Heart left ventricle (tissue), 13 donors: ENCODE results near the gene EFNA5.

ENCODE experiments used
- POLR2A ChIP-seq, 2 donors: fragments of 450-650 bp; IDR thresholded peaks; one replicate each; pipeline ENCODE4 v1.6.1; 2017; ENCODE audit warnings: antibody characterized with exemption in 2 of 2, mild to moderate bottlenecking in 2 of 2, moderate library complexity in 2 of 2
- TF ChIP-seq, protein P1 (sequence below), 12 donors: fragments of 200-600 bp; sonication (generic) in 4 of 12; IDR thresholded peaks; one replicate each; pipeline versions ENCODE4 v1.5.0 to v1.8.0; 2018 to 2022; ENCODE audit warnings: antibody characterized with exemption in 12 of 12, mild to moderate bottlenecking in 5 of 12
- donor health status: ischemic (EF 13 %, LVEDD 7.1; RV severe dilation, severe dysfunction).
- donor health status: DM: no; HTN: yes; CAD: no.
- donor health status: DM: no; HTN: no; CAD: no.
- donor health status: ischemic (EF 25% LVEDD 6.9; RV normal size, moderate dysfunction).
- donor health status: ischemic (EF 25% LVEDD 5.7; RV mildly dilated, moderate dysfunction).
- donor health status: ischemic (EF 35%, LVEDD 5.7; RV mildly dilated, moderate dysfunction).
- donor health status: nonischemic (EF 11% LVEDD 7.7; RV severe dilation, severe dysfunction).
- donor health status: DM: yes; HTN: yes; CAD: no.
- donor health status: PGD.
- donor health status: ischemic (EF 29% LVEDD 5.4; RV normal size, mild dysfunction).
- donor health status: nonischemic (EF 23%, LVEDD 6.1; RV moderate dilation, normal function).

DNA sequence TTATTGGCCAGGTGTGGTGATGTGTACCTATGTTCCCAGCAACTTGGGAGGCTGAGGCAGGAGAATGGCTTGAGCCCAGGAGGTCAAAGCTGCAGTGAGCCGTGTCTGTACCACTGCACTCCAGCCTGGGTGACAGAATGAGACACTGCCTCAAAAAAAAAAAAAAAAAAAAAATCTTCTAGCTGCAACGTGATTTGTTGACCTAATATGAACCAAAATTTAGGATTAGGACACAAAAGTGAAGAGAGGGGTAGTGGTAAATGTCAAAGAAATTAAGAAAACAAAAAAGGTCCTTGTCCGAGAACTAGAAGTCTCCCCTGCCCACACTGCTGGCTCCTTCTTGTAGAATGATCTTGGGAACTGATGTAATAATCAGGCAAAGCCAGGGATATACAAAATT lies 272.0 kb downstream of the EFNA5 start:
- TF ChIP-seq, protein P1, sequence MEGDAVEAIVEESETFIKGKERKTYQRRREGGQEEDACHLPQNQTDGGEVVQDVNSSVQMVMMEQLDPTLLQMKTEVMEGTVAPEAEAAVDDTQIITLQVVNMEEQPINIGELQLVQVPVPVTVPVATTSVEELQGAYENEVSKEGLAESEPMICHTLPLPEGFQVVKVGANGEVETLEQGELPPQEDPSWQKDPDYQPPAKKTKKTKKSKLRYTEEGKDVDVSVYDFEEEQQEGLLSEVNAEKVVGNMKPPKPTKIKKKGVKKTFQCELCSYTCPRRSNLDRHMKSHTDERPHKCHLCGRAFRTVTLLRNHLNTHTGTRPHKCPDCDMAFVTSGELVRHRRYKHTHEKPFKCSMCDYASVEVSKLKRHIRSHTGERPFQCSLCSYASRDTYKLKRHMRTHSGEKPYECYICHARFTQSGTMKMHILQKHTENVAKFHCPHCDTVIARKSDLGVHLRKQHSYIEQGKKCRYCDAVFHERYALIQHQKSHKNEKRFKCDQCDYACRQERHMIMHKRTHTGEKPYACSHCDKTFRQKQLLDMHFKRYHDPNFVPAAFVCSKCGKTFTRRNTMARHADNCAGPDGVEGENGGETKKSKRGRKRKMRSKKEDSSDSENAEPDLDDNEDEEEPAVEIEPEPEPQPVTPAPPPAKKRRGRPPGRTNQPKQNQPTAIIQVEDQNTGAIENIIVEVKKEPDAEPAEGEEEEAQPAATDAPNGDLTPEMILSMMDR (IDR thresholded peaks at IDR 0.05) = no peak
- TF ChIP-seq POLR2A (IDR thresholded peaks at IDR 0.05) = no peak
